Mesenchymal stem cell (in vitro differentiated cells and primary cell): Measurements from ENCODE around the gene CHST1.

ENCODE experiments used
- DNase-seq: peaks from one replicate; pipeline ENCODE4 v3.0.0-alpha.2; 2013
- H2AFZ ChIP-seq: one replicate; pipeline ENCODE4 v1.6.1; 2013; ENCODE audit warnings: low read depth, mild to moderate bottlenecking, control low read depth, inconsistent platforms, low read length, moderate library complexity
- H2AK5ac ChIP-seq: 2 replicates; pipeline ENCODE4 v1.6.1; 2013; ENCODE audit warnings: low read length, moderate library complexity, mild to moderate bottlenecking, inconsistent platforms; ENCODE audit not compliant: severe bottlenecking
- H2BK120ac ChIP-seq: one replicate; pipeline ENCODE4 v1.6.1; 2013; ENCODE audit warnings: low read depth, mild to moderate bottlenecking, inconsistent platforms, low read length, moderate library complexity
- H2BK12ac ChIP-seq, 2 experiments: one replicate each; pipeline ENCODE4 v1.6.1; 2013; ENCODE audit warnings: inconsistent platforms in 2 of 2, low read length in 2 of 2, mild to moderate bottlenecking in 2 of 2, moderate library complexity in 2 of 2, control low read depth in 1 of 2
- H2BK15ac ChIP-seq: one replicate; pipeline ENCODE4 v1.6.1; 2013; ENCODE audit warnings: mild to moderate bottlenecking, low read depth, inconsistent platforms; ENCODE audit not compliant: poor library complexity, severe bottlenecking
- H2BK5ac ChIP-seq: 2 replicates; pipeline ENCODE4 v1.6.1; 2013; ENCODE audit warnings: low read depth, mild to moderate bottlenecking, low read length, control low read depth, inconsistent platforms; ENCODE audit not compliant: poor library complexity, severe bottlenecking
- H3K14ac ChIP-seq, 2 experiments: one replicate each; pipeline ENCODE4 v1.6.1; 2013; ENCODE audit warnings: inconsistent platforms in 2 of 2, low read length in 2 of 2, control low read depth in 1 of 2, mild to moderate bottlenecking in 1 of 2, moderate library complexity in 1 of 2
- H3K18ac ChIP-seq, 2 experiments: one replicate each; pipeline ENCODE4 v1.6.1; 2013; ENCODE audit warnings: inconsistent platforms in 2 of 2, low read length in 2 of 2, control low read depth in 1 of 2, low read depth in 1 of 2, mild to moderate bottlenecking in 1 of 2
- H3K23ac ChIP-seq, 2 experiments: one replicate each; pipeline ENCODE4 v1.6.1; 2013; ENCODE audit warnings: inconsistent platforms in 2 of 2, low read length in 2 of 2, mild to moderate bottlenecking in 2 of 2, moderate library complexity in 2 of 2, control low read depth in 1 of 2
- H3K27ac ChIP-seq: 2 replicates; pipeline ENCODE4 v1.5.1; 2013; ENCODE audit warnings: mild to moderate bottlenecking, moderate library complexity, low read length, control low read depth, inconsistent platforms; ENCODE audit not compliant: poor library complexity, severe bottlenecking
- H3K27me3 ChIP-seq, 2 experiments: 2 replicates each; pipeline versions ENCODE4 v1.6.1 to v1.7.0; 2013; ENCODE audit warnings: low read length in 2 of 2, mild to moderate bottlenecking in 2 of 2, moderate library complexity in 2 of 2, control low read depth in 1 of 2, inconsistent platforms in 1 of 2; ENCODE audit not compliant: control insufficient read depth in 1 of 2, insufficient read depth in 1 of 2
- H3K36me3 ChIP-seq, 2 experiments: 2 replicates each; pipeline versions ENCODE4 v1.6.1 to v1.7.0; 2013; ENCODE audit warnings: low read length in 2 of 2, control low read depth in 1 of 2, inconsistent platforms in 1 of 2, low read depth in 1 of 2, mild to moderate bottlenecking in 1 of 2; ENCODE audit not compliant: insufficient read depth in 2 of 2, control insufficient read depth in 1 of 2
- H3K4ac ChIP-seq, 2 experiments: one replicate each; pipeline ENCODE4 v1.6.1; 2013; ENCODE audit warnings: inconsistent platforms in 2 of 2, low read length in 2 of 2, mild to moderate bottlenecking in 2 of 2, moderate library complexity in 2 of 2, control low read depth in 1 of 2, low read depth in 1 of 2
- H3K4me1 ChIP-seq: 2 replicates; pipeline ENCODE4 v1.6.1; 2013; ENCODE audit warnings: low read depth, low read length, control low read depth; ENCODE audit not compliant: control insufficient read depth, insufficient read depth
- H3K4me2 ChIP-seq: 2 replicates; pipeline ENCODE4 v1.6.1; 2013; ENCODE audit warnings: low read length, mild to moderate bottlenecking, inconsistent platforms; ENCODE audit not compliant: poor library complexity, severe bottlenecking
- H3K4me3 ChIP-seq, 2 experiments: 2 replicates each; pipeline versions ENCODE4 v1.5.1 to v1.7.0; 2013; ENCODE audit warnings: low read length in 2 of 2, mild to moderate bottlenecking in 2 of 2, control low read depth in 1 of 2, low read depth in 1 of 2; ENCODE audit not compliant: insufficient read depth in 1 of 2
- H3K79me1 ChIP-seq: replicated peaks from 2 replicates; pipeline ENCODE4 v1.6.1; 2013; ENCODE audit warnings: mild to moderate bottlenecking, control low read depth, low read length, inconsistent platforms; ENCODE audit not compliant: poor library complexity, severe bottlenecking
- H3K9ac ChIP-seq: 2 replicates; pipeline ENCODE4 v1.7.0; 2013; ENCODE audit warnings: mild to moderate bottlenecking, low read length, moderate library complexity
- H3K9me3 ChIP-seq: 2 replicates; pipeline ENCODE4 v1.7.0; 2013; ENCODE audit warnings: mild to moderate bottlenecking, low read length; ENCODE audit not compliant: control insufficient read depth
- H4K8ac ChIP-seq: one replicate; pipeline ENCODE4 v1.6.1; 2013; ENCODE audit warnings: inconsistent platforms, mild to moderate bottlenecking, low read length, moderate library complexity
- H4K91ac ChIP-seq: one replicate; pipeline ENCODE4 v1.6.1; 2013; ENCODE audit warnings: mild to moderate bottlenecking, low read length, inconsistent platforms
- WGBS: methylation state at CpG from one replicate; pipeline ENCODE4 v1.1.7; 2013; ENCODE audit warnings: mixed read lengths; 5-methylcytosine and 5-hydroxymethylcytosine counted together

Gene CHST1

GRCh38 chr11:45673441-45673840 lies 8.0 kb upstream of the CHST1 start:
- Histone ChIP-seq H2BK15ac (no peak overlapping the region), H3K4me2 (no peak overlapping the region), H2BK120ac (no peak overlapping the region), H3K4me1 (no peaks in the 10 kb centered on the region), H3K79me1 (no peaks in the 10 kb centered on the region), H3K27me3 (peaks cover 0 to 43% of the 10 kb centered on the region in 2 experiments), H2AK5ac (no peak overlapping the region), H3K23ac (peak overlapping the region in 1 of 2 experiments; percentile 37), H3K9ac (no peak overlapping the region), H3K4me3 (no peak overlapping the region), H3K14ac (no peak overlapping the region), H2BK5ac (no peak overlapping the region), H2BK12ac (no peak overlapping the region), H3K27ac (no peak overlapping the region), H3K9me3 (no peaks in the 10 kb centered on the region), H2AFZ (no peak overlapping the region), H4K91ac (no peak overlapping the region), H4K8ac (no peak overlapping the region), H3K4ac (no peak overlapping the region), H3K36me3 (no peaks in the 10 kb centered on the region), H3K18ac (no peak overlapping the region)
- no peak for DNase-seq
- WGBS = 74% methylated on average over 4 of the region's 4 CpGs

DNA sequence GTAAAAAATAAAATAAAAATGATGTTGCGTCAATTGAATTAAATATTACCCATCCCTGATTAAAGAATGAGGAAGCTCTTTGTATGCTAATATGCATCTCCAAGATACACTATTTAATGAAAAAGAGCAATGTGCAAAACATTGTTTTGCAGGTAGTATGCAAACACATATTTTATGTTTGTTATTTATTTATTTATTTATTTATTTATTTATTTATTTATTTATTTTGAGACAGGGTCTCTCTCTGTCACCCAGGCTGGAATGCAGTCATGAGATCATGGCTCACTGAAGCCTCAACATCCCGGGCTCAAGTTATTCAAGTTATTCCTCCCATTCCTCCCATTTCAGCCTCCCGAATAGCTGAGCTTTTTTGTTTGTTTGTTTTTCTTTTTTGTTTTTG lies 7.2 kb upstream of the CHST1 start:
- Histone ChIP-seq H2BK120ac (no peak overlapping the region), H3K9ac (no peak overlapping the region), H3K79me1 (no peaks in the 10 kb centered on the region), H2BK5ac (no peak overlapping the region), H3K14ac (no peak overlapping the region), H3K4me3 (no peak overlapping the region), H3K23ac (no peak overlapping the region), H3K4ac (no peak overlapping the region), H3K4me2 (no peak overlapping the region), H2BK12ac (no peak overlapping the region), H2BK15ac (no peak overlapping the region), H3K9me3 (no peaks in the 10 kb centered on the region), H4K8ac (no peak overlapping the region), H2AK5ac (no peak overlapping the region), H3K36me3 (no peaks in the 10 kb centered on the region), H4K91ac (no peak overlapping the region), H2AFZ (no peak overlapping the region), H3K18ac (no peak overlapping the region), H3K27ac (no peak overlapping the region), H3K27me3 (peaks cover 0 to 52% of the 10 kb centered on the region in 2 experiments), H3K4me1 (peaks cover 1% of the 10 kb centered on the region)
- no peak for DNase-seq
- no CpG with 5 or more reads among the region's 3 CpGs for WGBS

- WGBS = 77% methylated on average over 9 of the region's 12 CpGs
Observed at GRCh38 chr11:45671246-45672171, 6.1 kb upstream of the CHST1 start.

DNA sequence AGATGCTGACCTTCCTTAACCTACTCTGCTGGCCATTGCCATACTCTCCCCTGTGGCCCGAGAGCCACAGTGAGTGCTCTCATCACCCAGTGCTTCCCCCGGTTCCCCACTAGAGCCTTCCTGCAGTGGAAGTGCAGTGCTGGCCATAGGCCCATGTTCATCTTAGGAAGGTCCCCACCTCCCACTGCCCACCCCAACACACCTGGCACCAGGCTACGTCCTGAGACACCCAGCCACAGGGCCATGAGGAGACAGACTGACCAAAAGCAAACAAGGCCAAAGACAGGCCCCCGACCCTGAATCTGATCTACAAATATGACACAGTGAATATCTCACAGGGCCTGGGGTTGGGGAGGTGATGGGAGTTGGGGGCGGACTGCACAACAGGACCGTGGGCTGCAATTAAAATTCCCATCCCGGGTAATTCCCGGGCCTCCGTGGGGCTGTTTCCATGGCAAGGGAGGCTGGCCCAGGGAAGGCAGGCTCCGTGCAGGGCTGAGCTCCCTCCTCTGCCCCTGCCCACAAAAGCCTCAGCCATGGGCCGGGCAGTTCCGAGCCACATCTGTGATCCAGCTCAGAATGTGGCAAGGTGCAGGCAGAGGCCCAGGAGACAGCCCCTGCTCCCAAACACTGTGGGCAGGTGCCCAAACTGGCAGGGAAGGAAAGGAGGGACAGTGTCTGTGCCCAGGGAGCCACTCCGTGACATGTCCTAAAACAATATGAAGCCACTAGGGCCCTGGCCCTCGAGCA lies 5.1 kb upstream of the CHST1 start:
- Histone ChIP-seq H3K9me3 (no peaks in the 10 kb centered on the region), H2BK5ac (no peak overlapping the region), H3K23ac (no peak overlapping the region), H3K14ac (no peak overlapping the region), H2AFZ (no peak overlapping the region), H3K4ac (no peak overlapping the region), H2BK15ac (no peak overlapping the region), H3K9ac (no peak overlapping the region), H3K27me3 (peaks cover 9 to 71% of the 10 kb centered on the region in 2 experiments), H3K18ac (no peak overlapping the region), H4K8ac (no peak overlapping the region), H3K4me3 (no peak overlapping the region), H2BK12ac (no peak overlapping the region), H3K4me1 (peaks cover 5% of the 10 kb centered on the region), H3K79me1 (no peaks in the 10 kb centered on the region), H2AK5ac (no peak overlapping the region), H2BK120ac (no peak overlapping the region), H3K4me2 (no peak overlapping the region), H3K36me3 (no peaks in the 10 kb centered on the region), H4K91ac (no peak overlapping the region), H3K27ac (no peak overlapping the region)
- WGBS = 75% methylated on average over 14 of the region's 14 CpGs
- DNase-seq = no peak

More at GRCh38 chr11:45671246-45672171, 6.1 kb upstream of the CHST1 start:
- H3K9ac ChIP-seq = no peak overlapping the region
- no peak overlapping the region for H3K18ac ChIP-seq
- no peak overlapping the region for H2AK5ac ChIP-seq
- H2BK12ac ChIP-seq = no peak overlapping the region
- no peak overlapping the region for H2BK120ac ChIP-seq
- H3K4me2 ChIP-seq = no peak overlapping the region
- H3K27ac ChIP-seq = no peak overlapping the region
- H3K4me3 ChIP-seq = no peak overlapping the region
- no peaks in the 10 kb centered on the region for H3K79me1 ChIP-seq
- no peak overlapping the region for H3K14ac ChIP-seq
- peaks cover 2 to 62% of the 10 kb centered on the region in 2 experiments for H3K27me3 ChIP-seq
- no peaks in the 10 kb centered on the region for H3K9me3 ChIP-seq
- no peak overlapping the region for H3K23ac ChIP-seq
- no peak overlapping the region for H4K91ac ChIP-seq
- H2BK15ac ChIP-seq = no peak overlapping the region
- H3K36me3 ChIP-seq = no peaks in the 10 kb centered on the region
- H2BK5ac ChIP-seq = no peak overlapping the region
- H2AFZ ChIP-seq = no peak overlapping the region
- no peak overlapping the region for H4K8ac ChIP-seq
- H3K4me1 ChIP-seq = peaks cover 1% of the 10 kb centered on the region
- no peak for DNase-seq
- H3K4ac ChIP-seq = no peak overlapping the region
